Measurements from ENCODE around the gene PHKG2. TPM values are rescaled to one million over a fixed set of nuclear protein-coding genes. Genes with fewer than 3 reads are reported as not detected.

The PHKG2 gene
- total RNA-seq, 2 donors from 2014 or later: 50.2 to 63.8 TPM

DNA sequence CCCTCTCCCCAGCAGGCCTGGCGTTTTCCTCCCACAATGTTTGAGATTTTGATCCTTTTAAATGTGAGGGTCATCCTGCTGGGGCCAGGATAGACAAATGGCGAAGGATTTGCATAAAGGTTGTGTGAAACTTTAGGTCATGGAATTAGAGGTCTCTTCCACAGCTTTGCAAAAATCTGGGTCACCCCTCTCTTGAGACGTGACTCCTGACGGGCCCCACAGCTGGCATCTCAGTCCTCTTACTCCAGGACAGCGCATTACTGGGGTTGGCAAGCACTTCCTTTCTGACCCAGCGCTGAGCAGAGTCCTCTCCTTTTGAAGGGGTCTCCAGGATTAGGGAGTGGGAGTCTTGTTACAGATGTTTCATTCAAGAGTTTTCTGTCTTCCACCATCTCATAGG, 31.4 kb downstream of the PHKG2 start:
- no peaks in the 10 kb centered on the region for H3K9me3 Mint-ChIP-seq
- no peak for DNase-seq (ENCODE audit: low spot score)
- no peaks in the 10 kb centered on the region for H3K36me3 Mint-ChIP-seq
- no peak overlapping the region for H3K27ac Mint-ChIP-seq
- H3K4me1 Mint-ChIP-seq (ENCODE audit: low read depth in 2 of 2): peaks cover 16 to 21% of the 10 kb centered on the region in 2 donors
- H3K4me3 Mint-ChIP-seq: no peak overlapping the region
- no peak for ATAC-seq
- peaks cover 3 to 9% of the 10 kb centered on the region in 2 donors for H3K27me3 Mint-ChIP-seq

DNA sequence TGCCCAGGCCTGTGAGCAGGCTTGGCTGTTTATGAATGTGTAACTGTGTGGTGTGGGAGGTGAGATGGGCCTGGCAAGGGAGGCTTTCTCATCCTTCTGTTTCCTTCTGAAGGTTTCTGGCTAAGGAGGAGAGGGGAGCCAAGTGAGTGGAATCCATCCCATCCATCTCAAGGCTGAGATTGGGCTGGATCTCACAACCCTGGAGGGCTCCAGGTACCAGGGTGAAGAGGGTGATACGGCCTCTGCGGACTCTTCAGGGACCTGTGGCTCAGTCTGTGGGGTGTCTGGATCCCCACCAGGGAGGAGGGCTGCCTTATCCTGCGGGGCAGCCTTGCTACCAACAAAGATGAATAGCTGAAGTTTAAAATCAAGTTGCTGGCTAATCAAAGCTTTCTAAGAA, 31.8 kb downstream of the PHKG2 start:
- no peak for ATAC-seq

DNA sequence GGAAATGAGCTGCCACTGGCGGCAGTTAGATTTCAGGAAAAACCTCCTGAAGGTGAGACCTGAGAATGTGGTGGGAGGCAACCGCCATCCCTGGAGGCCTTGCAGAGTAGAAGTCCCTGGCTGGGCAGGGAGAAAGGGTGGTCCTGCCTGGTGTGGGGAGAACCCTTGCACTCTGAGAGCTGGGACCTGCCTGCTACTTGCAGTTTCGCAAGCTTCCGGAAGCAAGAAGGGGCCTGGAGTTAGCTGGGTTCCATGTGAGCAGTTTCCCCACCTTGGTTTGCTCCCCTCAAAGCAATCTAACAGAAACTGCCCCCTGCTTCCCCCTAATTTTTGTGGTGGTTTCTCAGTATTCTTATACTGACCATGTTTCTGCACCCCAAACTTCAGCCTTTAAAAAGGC, 32.3 kb downstream of the PHKG2 start:
- Mint-ChIP-seq H3K4me3 (no peak overlapping the region), H3K36me3 (no peaks in the 10 kb centered on the region), H3K9me3 (no peaks in the 10 kb centered on the region), H3K27ac (no peak overlapping the region), H3K27me3 (peaks cover 3 to 9% of the 10 kb centered on the region in 2 donors), H3K4me1 (ENCODE audit: low read depth in 2 of 2) (peaks cover 8 to 17% of the 10 kb centered on the region in 2 donors)
- DNase-seq (ENCODE audit: low spot score) (no peak), ATAC-seq (no peak)

More for the DNA sequence above, 31.8 kb downstream of the PHKG2 start:
- no peak for DNase-seq (ENCODE audit: low spot score)
- no peak overlapping the region for H3K27ac Mint-ChIP-seq
- H3K4me1 Mint-ChIP-seq (ENCODE audit: low read depth in 2 of 2): peaks cover 12 to 20% of the 10 kb centered on the region in 2 donors
- H3K27me3 Mint-ChIP-seq: peaks cover 3 to 9% of the 10 kb centered on the region in 2 donors
- H3K36me3 Mint-ChIP-seq: no peaks in the 10 kb centered on the region
- no peak overlapping the region for H3K4me3 Mint-ChIP-seq
- no peaks in the 10 kb centered on the region for H3K9me3 Mint-ChIP-seq

DNA sequence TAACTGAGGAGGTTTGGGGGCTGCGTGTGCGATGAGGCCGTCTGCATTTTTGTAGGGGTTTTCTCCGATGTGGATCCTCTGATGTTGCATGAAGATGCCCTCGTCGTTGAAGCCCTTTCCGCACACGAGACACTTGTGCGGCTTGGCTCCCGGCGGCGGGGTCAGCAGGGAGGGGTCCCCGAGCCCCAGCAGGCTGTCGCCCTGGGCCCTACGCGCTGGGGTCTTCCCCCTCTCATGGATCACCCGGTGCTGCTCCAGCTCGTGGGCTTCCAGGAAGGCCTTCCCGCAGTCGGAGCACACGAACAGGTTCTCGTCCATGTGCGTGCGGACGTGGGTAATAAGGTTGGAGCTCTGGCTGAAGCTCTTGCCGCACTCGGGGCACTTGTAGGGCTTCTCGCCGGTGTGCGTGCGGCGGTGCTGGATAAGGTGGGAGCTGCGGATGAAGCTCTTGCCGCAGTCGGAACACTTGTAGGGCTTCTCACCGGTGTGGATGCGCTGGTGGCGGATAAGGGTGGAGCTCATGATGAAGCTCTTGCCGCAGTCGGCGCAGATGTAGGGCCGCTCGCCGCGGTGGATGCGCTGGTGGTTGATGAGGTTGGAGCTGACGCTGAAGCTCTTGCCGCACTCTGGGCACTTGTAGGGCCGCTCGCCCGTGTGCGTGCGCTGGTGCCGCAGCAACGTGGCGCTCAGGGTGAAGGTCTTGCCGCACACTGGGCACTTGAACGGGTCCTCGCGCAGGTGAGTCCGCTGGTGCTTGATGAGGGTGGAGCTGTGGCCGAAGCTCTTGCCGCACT, 34.5 kb downstream of the PHKG2 start:
- Mint-ChIP-seq H3K9me3 (no peaks in the 10 kb centered on the region), H3K27me3 (peaks cover 1 to 4% of the 10 kb centered on the region in 2 donors), H3K36me3 (no peaks in the 10 kb centered on the region), H3K27ac (no peak overlapping the region), H3K4me3 (no peak overlapping the region), H3K4me1 (ENCODE audit: low read depth in 2 of 2) (peaks cover 4 to 14% of the 10 kb centered on the region in 2 donors)
- DNase-seq (ENCODE audit: low spot score) (no peak), ATAC-seq (no peak)

DNA sequence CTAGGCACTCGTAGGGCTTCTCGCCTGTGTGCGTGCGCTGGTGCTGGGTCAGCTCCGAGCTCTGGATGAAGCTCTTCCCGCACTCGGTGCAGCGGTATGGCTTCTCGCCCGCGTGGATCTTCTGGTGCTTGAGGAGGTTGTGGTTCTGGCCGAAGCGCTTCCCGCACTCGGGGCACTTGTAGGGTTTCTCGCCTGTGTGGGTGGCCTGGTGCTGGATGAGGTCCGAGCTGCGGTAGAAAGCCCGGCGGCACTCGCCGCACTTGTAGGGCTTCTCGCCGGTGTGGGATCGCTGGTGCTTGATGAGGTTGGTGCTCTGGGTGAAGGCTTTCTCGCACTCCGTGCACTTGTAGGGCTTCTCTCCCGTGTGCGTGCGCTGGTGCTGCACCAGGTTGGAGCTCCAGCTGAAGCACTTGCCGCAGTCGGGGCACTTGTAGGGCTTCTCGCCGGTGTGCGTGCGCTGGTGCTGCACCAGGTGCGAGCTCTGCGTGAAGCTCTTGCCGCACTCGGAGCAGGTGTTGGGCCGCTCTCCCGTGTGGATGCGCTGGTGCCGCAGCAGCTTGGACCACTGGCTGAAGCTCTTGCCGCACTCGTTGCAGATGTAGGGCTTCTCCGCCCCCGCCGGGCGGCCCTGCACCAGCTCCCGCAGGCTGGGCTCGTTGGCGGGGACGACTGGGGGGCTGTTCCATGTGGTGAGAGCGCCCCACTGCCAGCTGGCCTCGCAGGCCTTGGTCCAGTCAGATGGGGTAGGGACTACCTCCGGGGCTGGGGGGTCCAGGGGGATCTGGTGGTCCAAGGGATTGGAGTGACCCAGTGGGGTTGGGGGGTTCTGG, 35.3 kb downstream of the PHKG2 start:
- H3K27me3 Mint-ChIP-seq: peaks cover 7 to 8% of the 10 kb centered on the region in 2 donors
- H3K4me1 Mint-ChIP-seq (ENCODE audit: low read depth in 2 of 2): peaks cover 7 to 14% of the 10 kb centered on the region in 2 donors
- ATAC-seq: no peak
- H3K36me3 Mint-ChIP-seq: no peaks in the 10 kb centered on the region
- no peak overlapping the region for H3K4me3 Mint-ChIP-seq
- no peak overlapping the region for H3K27ac Mint-ChIP-seq
- no peaks in the 10 kb centered on the region for H3K9me3 Mint-ChIP-seq
- no peak for DNase-seq (ENCODE audit: low spot score)

DNA sequence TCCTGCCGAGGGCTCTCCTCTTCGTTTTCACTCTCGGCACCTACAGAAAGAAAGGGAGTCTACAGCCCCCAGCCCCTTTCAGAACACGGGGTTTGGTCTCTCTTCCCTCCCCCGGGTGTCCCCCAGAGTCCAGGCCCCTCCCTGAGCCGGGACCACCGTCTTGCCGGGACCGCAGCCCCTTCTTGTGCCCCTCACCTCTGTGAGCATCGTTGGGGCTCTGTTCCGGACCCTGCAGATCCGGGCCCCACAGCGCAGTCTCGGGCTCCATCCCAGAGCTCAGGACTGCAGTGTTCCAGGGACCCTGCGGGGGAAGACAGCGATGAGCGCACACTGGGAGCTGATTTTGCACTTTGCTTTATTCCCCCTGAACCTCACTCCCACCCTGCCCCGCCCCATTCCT, 36.0 kb downstream of the PHKG2 start:
- H3K27me3 Mint-ChIP-seq: peaks cover 7 to 8% of the 10 kb centered on the region in 2 donors
- no peaks in the 10 kb centered on the region for H3K36me3 Mint-ChIP-seq
- ATAC-seq (no peak), DNase-seq (ENCODE audit: low spot score) (no peak)
- no peak overlapping the region for H3K27ac Mint-ChIP-seq
- H3K4me1 Mint-ChIP-seq (ENCODE audit: low read depth in 2 of 2): peaks cover 7 to 11% of the 10 kb centered on the region in 2 donors
- H3K4me3 Mint-ChIP-seq: no peak overlapping the region
- no peaks in the 10 kb centered on the region for H3K9me3 Mint-ChIP-seq

DNA sequence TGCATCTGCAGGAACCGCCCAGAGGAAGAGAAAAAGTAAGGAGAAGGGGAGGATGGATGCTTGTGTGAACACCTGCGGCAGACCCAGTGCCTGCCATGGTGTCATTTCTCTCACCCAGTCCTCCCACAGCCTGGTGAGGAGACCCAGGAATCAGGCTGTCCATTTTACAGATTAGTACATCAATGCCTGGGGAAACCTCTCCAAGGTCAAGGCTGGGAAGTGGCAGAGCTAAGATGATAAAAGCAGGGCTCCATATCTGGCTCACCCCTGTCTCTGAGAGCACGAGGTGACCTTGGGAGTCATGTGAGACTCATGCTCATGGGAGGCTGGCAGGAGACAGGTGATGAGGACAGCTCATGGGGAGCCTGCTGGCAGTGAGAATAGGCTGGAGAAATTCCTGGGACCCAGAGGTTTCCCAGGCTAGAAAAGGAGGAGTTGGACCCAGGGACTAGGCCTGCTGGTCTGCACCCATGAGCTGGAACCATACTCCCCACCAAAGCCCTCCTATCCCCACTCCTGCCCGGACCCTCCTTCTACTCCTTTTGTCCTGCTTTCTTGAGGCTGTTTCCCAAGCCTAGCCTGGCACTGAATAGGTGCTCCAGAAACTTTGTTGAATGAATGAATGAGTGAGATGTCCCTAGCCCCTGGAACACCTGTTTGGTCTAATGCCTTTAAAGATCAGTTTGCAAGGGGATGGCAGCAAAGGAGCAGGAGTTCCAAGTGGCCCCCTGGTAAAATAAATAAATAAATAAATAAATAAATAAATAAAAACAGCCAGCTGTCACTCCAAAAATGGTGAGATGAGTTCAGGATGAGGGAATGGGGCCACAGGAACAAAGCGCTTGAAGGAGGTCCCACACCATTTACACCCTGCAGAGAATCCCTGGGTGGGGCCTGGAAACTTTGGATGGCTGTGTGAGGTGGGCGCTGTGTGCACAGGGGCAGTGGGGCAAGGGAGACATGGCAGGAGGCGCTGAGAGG, 37.2 kb downstream of the PHKG2 start:
- Mint-ChIP-seq H3K36me3 (no peaks in the 10 kb centered on the region), H3K4me3 (peak overlapping the region; percentile 71), H3K4me1 (ENCODE audit: low read depth in 2 of 2) (peaks cover 7 to 11% of the 10 kb centered on the region in 2 donors), H3K27ac (no peak overlapping the region), H3K9me3 (no peaks in the 10 kb centered on the region), H3K27me3 (peaks cover 7 to 8% of the 10 kb centered on the region in 2 donors)
- ATAC-seq (no peak), DNase-seq (ENCODE audit: low spot score) (no peak)

DNA sequence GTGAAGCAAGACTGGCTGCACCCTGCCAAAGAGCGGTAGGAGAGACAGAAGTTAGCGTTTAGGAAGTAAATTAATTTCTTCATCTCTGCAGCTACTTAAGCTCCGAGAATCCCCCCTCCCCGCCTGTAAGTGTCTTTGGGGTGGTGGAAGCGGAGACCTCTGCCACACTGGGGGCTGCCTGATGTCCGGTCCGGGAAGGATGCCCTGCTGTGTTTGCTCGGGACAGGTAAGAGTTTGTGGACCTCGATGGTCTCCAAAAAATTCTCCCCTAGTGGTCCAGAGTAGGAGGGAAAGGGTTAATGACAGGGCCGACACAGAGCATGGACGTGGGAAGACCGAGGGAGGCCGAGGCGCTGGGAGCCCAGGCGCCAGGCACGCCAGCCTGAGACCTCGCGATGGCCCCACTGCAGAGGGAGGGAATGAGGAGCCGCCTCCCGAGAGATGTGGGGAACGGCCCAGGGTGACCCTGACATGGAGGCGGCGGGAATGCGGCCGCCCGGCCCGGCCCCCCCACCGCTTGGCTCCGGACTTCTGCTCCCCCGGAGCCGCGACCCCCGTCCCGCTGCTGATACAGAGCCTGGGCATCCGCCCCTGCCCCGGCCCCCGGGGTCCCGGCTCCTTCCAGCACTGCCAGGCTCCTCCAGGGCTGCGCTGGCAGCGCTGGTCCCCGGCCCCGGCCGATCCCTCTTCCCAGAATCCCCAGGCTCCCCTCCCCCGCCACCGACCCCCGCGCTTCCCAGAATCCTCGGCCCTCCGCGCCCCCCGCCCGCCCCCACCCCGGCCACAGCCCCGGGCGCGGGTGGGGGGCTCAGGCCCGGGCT, 38.1 kb downstream of the PHKG2 start:
- Mint-ChIP-seq H3K27me3 (peaks cover 7 to 8% of the 10 kb centered on the region in 2 donors), H3K4me3 (peak overlapping the region; percentile 71), H3K36me3 (no peaks in the 10 kb centered on the region), H3K27ac (no peak overlapping the region), H3K4me1 (ENCODE audit: low read depth in 2 of 2) (peaks cover 7 to 11% of the 10 kb centered on the region in 2 donors), H3K9me3 (no peaks in the 10 kb centered on the region)
- ATAC-seq (peak; percentile 43 to 54), DNase-seq (ENCODE audit: low spot score) (no peak)

DNA sequence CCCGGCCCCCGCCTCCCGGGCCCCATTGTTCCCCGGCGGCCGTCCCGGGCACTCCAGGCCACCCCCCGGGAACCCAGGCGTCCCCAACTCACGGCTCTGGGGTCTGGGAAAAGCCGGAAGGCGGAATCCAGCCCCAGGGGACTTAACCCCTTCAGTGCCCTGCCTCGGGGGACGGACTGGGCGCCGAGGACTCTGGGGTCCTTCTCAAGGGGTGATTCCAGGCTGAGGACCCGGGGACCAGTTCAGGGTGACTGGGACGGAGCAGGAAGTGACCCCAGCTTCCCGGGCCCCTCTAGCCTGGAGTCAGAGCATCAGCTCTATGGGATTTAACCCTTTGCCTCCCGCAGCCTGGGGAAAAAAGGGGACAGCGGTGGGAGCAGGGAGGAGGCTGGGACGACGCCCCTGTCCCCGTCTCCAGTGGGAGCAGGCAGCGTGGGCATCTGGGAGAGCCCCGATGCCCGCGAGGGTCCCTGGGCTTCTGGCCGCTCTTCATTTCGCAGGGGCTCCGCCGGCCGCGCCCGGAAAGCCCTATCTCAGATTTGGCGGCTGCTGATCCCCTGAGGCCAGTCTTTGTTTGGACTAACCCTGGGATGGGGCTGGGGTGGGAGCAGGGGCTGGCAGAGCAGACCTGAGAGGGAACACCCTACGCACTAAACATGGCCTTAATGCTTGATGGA, 38.8 kb downstream of the PHKG2 start, which contains the start of gene ZNF629:
Gene ZNF629 (minus strand): TSS at position 270 of the 677 bp plus-strand sequence. CDS start 2,723 bp downstream, outside the sequence.
- no peaks in the 10 kb centered on the region for H3K36me3 Mint-ChIP-seq
- peaks cover 7 to 11% of the 10 kb centered on the region in 2 donors for H3K4me1 Mint-ChIP-seq (ENCODE audit: low read depth in 2 of 2)
- H3K27ac Mint-ChIP-seq: peak within 1 kb of the TSS in 1 of 2 donors; percentile 16
- no peak for DNase-seq (ENCODE audit: low spot score)
- peak within 1 kb of the TSS; percentile 76 for H3K4me3 Mint-ChIP-seq
- no peaks in the 10 kb centered on the region for H3K9me3 Mint-ChIP-seq
- peaks cover 7 to 8% of the 10 kb centered on the region in 2 donors for H3K27me3 Mint-ChIP-seq
- peak; percentile 50 to 59 for ATAC-seq

DNA sequence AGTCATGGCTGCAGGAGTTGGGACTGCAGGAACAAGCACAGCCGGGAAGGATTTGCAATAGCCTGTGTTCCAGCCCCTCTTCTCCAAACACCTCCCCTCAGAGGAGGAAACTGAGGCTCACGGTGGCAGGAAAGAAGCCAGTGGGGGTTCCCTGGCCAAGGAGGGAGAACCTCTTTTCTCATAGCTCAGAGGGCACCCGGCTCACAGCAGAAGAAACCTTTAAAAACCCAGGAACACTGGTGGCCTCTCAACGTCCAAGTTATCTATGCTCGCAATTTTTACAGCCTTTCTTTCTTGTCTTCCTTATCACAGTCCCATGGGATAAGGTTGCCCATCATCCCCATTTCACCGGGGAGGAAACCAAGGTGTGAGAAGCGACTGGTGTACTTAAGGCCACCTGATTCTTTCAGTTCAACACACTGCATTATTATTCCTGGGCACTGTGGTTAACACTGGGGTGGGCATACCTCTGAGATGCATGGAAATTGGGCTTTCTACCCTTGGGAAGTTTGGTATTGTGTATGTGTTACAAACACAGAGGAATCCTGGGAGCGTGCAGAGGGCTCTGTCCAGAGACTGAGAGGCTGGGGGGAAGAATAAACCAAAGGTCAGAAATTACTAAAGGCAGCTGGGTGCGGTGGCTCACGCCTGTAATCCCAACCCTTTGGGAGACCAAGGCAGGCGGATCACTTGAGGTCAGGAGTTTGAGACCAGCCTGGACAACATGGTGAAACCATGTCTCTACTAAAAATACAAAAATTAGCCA, 39.6 kb downstream of the PHKG2 start:
- ATAC-seq: no peak
- peaks cover 7 to 8% of the 10 kb centered on the region in 2 donors for H3K27me3 Mint-ChIP-seq
- DNase-seq (ENCODE audit: low spot score): no peak
- H3K4me1 Mint-ChIP-seq (ENCODE audit: low read depth in 2 of 2): peaks cover 7 to 11% of the 10 kb centered on the region in 2 donors
- H3K36me3 Mint-ChIP-seq: no peaks in the 10 kb centered on the region
- no peaks in the 10 kb centered on the region for H3K9me3 Mint-ChIP-seq
- peak overlapping the region; percentile 76 for H3K4me3 Mint-ChIP-seq
- peak overlapping the region in 1 of 2 donors; percentile 16 for H3K27ac Mint-ChIP-seq

DNA sequence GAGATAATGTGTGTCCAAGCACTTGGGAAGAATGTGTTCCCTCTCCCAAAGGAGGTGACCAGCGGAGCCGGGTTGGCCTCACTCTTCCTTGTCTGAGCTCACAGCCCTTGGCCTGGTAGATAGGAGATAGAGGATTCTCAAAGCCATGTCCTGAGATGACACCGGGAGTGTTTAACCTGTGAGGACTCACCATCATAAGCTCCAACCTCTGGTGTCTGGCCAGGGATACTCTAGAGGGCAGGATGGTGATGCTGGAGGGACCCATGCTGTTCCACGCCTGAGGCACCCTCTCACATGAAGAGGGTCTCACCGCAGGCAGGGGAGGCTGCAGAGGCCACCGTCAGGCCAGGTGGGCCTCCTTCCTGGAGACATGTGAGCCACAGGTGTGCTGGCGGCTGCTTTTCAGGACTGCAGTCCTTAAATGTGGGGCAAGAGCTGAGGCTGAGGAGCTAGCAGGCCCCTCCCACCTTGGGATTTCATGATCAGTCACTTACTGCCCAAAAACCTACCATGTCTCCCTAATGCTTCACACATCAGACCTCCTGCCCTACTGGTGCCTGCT, 45.4 kb downstream of the PHKG2 start:
- Mint-ChIP-seq H3K36me3 (no peaks in the 10 kb centered on the region), H3K9me3 (no peaks in the 10 kb centered on the region), H3K27ac (no peak overlapping the region), H3K4me1 (ENCODE audit: low read depth in 2 of 2) (no peaks in the 10 kb centered on the region), H3K4me3 (no peak overlapping the region), H3K27me3 (no peaks in the 10 kb centered on the region)
- no peak for DNase-seq (ENCODE audit: low spot score)
- ATAC-seq: peak in 1 of 2 donors; percentile 40
